Measurements from ENCODE around the gene C20orf141.
"Not testable (repeated sequence)": the region's sequence is repeated elsewhere in the genome, so short reads cannot be mapped to it uniquely, and the experiment has no call there.

The C20orf141 gene, protein sequence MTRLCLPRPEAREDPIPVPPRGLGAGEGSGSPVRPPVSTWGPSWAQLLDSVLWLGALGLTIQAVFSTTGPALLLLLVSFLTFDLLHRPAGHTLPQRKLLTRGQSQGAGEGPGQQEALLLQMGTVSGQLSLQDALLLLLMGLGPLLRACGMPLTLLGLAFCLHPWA

DNA sequence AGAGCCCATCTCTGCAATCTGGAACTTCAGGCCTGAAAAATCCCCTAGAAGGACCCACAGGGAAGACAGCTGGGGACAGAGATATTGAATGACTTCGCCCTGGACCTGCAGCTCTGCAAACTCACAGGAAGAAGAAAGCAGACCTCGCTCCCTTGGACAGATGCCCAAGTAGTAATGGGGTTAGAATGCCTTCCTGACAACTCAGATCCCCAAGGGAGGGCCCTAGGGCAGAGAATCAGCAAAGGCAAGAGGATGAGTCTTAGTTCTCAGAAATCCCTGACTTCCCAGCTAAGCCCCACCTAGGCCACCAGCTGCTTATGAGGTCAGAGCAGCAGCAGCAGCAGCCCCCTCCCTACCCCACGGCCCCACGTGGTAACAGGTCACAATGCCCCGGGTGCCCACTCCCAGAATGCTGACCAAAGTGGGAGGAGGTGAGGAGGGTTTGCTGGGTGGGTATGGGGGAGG, at the start of gene C20orf141:
TSS of gene C20orf141 (plus strand) at position 401 of the 465 bp plus-strand sequence. CDS start 198 bp downstream, outside the sequence.
- peak; percentile 8 to 38 for DNase-seq

DNA sequence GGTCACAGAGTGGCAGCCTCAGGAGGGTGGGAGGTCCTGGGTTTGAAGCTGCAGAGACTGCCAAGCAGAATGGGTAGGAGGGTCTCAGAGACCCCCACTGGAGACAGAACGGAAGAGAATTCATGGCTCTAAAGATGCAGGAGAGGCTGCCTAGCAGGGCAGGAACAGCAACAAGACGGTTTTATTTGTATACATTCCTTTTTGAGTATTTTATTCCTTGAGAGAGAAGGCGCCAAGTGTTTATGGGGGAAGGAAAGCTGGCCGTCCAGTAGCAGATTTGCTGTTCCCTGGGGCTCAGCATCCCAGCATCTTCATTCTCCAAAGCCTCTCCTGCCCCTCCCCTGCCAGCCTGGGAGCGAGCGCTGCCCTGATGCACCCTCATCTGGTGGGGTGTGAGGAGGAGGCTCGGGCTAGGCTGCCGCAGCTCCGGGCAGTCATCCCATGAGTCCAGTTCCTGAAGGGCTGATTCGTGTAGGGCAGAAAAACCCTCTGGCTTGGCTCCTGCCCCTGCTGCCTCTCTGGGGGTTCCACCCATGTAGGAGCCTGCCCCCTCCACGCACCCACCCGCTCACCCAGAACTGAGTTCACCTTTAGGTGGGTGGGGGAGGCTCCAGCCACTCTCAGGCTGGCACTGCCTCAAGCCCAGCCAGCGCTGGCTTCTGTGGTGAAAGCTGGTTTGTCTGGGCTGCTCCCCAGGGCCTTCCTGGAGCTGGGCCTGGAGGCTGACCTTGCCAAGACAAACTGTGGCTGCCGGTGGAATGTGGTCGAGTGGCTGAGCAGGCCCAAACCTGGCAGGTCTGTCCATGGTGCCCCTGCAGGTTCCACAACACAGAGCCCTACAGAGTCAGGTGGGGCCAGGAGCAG, 46.8 kb upstream of the C20orf141 start:
- no peak for DNase-seq

DNA sequence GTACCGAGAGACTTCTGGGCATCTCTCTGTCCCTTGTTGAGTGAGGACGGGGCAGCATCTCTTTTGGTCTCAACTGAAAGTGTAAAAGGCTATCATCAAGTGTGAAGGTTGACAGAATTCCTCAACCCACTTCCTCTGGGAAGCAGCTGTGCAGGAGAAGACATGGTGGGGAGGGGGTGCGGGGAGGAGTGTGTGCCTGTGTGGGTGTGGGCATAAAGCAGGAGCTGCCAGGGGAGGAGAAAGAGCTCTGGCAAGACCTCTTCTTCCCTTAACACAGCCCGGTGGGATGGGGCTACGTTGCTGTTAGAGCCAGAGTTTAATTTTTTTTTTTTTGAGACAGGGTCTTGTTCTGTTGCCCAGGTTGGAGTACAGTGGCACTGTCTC, 46.2 kb upstream of the C20orf141 start:
- no peak for DNase-seq

DNA sequence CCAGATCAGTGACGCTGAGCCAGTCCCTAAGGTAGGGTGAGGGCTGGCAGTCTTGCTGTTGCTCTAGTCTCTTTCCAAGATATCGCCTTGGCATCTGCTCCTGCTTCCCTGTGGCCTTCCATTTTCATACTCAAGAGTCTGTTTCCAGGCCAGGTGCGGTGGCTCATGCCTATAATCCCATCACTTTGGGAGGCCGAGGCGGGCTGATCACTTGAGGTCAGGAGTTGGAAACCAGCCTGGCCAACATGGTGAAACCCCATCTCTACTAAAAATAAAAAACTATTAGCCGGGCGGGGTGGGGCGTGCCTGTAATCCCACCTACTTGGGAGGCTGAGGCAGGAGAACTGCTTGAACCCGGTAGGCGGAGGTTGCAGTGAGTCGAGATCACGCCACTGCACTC, 44.7 kb upstream of the C20orf141 start:
- not testable (repeated sequence) for DNase-seq

GRCh38 chr20:2771631-2772080, 43.1 kb upstream of the C20orf141 start:
- no peak for DNase-seq

DNA sequence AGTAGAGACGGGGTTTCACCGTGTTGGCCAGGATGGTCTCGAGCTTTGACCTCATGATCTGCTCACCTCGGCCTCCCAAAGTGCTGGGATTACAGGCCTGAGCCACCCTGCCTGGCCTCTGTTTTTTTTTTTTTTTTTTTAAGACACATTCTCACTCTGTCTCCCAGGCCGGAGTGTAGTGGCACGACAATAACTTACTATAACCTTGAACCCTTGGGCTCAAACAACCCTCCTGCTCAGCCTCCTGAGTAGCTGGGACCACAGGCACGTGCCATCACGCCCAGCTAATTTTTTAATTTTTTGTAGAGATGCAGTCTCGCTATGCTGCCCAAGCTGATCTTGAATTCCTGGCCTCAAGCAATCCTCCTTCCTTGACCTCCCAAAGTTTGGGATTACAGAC, 41.0 kb upstream of the C20orf141 start:
- no peak for DNase-seq

- DNase-seq, result no peak
Observed at GRCh38 chr20:2775139-2775538, 39.6 kb upstream of the C20orf141 start.

DNA sequence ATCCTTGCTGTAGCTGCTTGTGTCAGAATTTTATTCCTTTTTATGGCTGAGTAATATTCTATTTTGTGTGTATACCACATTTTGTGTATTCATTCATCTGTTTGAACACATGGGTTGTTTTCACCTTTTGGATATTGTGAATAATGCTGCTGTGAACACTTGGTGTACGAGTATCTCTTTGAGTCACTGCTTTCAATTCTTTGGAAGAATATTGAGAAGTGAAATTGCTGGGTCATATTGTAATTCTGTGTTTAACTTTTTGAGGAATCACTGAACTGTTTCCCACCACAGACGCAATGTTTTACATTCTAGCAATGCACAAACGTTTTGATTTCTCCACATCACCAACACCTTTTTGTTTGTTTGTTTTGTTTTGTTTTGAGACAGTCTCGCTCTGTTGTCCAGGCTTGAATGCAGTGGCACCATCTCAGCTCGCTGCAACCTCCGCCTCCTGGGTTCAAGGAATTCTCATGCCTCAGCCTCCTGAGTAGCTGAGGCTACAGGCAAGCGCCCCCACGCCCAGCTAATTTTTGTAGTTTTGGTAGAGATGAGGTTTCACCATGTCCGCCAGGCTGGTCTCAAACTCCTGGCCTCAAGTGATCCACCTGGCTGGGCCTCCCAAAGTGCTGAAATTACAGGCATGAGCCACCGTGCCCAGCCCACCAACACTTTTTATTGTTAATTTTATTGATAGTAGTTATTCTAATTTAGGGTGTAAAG, 36.0 kb upstream of the C20orf141 start:
- no peak for DNase-seq

- DNase-seq, result no peak
Observed at GRCh38 chr20:2780948-2781347, 33.8 kb upstream of the C20orf141 start.

GRCh38 chr20:2783908-2784566, 30.8 kb upstream of the C20orf141 start:
- DNase-seq, result no peak

- no peak for DNase-seq
Observed at GRCh38 chr20:2793471-2793870, 21.3 kb upstream of the C20orf141 start.

- DNase-seq, result no peak
Observed at GRCh38 chr20:2794202-2794748, 20.5 kb upstream of the C20orf141 start.

- no peak for DNase-seq
Observed at GRCh38 chr20:2794866-2795447, 19.8 kb upstream of the C20orf141 start.

DNA sequence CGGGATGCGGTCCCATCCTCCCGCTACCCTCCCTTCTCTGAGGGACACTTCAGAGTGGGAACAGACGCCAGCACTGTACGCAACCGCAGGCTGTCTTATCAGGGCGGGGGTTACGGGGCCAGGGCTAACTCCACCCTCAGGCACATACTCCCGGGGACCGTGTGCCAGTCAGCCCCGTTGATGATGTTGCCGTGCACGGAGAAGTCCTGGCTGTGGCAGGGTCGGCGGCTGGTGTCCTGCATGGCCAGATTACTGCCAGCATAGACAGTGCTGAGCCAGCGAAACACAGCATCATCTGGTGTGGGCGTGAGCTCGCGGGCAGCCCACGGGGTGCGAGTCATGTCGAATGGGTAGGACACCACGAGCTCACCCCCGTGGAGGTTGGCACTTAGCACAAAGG, 19.3 kb upstream of the C20orf141 start:
- DNase-seq, result no peak

DNA sequence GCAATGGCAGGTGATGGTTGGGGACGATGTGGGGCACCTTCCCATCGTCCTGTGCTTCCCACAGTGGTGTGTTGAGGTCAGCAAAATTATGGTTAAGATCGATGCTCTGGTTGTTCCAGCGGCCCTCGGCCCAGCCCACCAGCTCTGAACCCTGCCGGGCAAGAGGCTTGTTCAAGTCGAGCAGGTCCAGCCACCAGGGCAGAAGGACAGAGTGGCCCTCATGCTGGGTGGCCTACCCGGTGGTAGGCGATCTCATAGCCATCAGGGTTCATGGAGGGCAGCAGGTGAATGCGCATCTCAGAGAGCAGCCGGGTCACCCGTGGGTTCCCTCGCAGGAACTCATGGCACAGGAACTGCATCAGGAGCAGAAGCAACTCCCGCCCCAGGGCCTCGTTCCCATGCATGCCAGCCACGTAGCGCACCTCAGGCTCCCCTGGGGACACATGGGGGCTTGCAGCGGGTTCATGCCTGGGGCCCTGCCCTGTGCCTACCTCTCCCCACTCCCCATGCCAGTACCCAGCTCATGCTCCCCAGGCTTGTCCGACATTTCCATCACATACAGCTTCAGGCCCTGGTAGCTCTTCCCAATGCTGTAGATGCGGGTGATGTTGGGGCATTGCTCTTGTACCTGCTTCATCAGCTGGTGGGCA, 18.7 kb upstream of the C20orf141 start:
- no peak for DNase-seq

GRCh38 chr20:2797136-2797983, 17.4 kb upstream of the C20orf141 start:
- DNase-seq, result no peak

DNA sequence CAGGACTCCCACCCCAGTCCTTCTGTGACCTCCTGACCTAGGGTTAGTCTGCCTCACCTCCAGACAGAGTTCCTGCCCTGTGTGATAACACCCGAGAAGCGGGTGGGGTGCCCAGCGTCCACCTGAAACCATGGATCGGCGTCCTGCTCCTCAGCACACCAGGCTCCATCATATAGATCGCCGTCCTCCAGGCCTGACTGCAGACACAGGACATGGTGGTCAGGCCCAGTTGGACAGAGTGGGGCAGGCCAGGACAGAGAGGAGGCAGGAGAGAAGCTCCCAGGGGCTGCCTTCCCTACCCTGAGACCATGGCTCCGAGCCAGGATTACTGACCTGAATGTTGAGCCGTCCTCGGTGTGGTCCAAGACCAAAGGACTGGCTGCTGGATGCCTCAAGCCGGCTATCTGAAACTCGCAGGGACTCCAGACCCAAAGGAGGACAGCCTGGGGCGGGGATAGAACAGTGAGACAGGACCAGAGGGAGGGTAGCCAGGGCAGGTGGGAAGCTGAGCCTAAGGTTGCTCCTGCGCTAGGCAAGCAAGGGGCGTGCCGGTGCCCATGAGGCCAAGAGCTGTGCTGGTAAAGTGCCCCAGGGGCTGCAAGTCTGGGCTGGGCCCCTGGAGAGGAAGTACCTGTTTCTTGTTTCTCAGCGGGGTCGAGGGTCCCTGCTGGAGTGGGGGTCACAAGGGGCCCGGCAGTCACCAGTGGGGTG, 16.5 kb upstream of the C20orf141 start:
- no peak for DNase-seq

GRCh38 chr20:2798814-2799213, 16.0 kb upstream of the C20orf141 start:
- peak in 1 of 2 experiments; percentile 23 for DNase-seq

DNA sequence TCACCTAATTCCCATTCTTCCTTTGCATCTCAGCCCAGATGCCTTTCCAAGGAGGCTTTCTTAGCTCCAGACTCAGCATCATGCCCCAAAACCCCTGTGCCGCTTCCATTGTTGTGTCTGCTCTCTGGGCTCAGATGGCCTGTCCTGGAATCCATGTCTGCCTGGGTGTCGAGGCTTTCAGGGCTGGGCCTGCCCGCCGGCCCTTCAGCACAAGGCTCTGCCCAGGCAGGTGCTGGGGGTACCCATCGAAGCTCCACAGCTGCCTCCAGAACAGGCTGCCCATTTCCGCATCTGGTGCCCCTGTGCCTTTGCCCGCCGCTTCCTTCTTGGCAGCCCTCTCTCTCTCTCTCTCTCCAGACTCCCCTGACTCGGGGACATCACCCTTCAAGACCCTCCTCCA, 15.5 kb upstream of the C20orf141 start:
- DNase-seq, result peak; percentile 18 to 26
